ENCODE results near the gene NDST1.
"Not testable (repeated sequence)": the region's sequence is repeated elsewhere in the genome, so short reads cannot be mapped to it uniquely, and the experiment has no call there.

The NDST1 gene

GRCh38 chr5:150505816-150506215 is 2.1 kb upstream of the NDST1 start:
- in situ Hi-C loops (cut with HindIII; ENCODE audit: low sequenced_read_pairs) = loop anchor here (5.0 to 10.0 kb wide), 2 partner anchors 51 kb away; no protein-coding TSS in a partner anchor

- in situ Hi-C loops (cut with HindIII; ENCODE audit: low sequenced_read_pairs) = loop anchor here (5.0 to 10.0 kb wide), 2 partner anchors 50 to 52 kb away; no protein-coding TSS in a partner anchor
Measured at GRCh38 chr5:150506571-150507473, 1.1 kb upstream of the NDST1 start.

DNA sequence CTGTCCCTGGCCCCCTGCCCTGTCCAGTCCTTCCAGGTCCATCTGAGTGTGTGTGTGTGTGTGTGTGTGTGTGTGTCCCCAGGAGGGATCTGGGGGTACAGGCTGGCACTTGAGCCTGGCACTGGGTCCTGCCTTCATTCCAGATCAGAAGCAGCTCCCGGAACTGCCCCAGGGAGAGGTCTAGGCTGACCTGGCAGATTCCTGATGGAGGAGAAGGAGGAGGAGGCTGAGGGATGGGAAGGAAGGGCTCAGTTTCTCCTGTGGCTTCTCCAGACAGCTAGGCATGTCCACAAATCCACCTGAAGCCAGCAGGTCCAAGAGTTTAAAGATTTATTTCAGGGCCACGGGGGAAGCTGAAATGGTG is 328 bp downstream of the NDST1 start:
- in situ Hi-C loops (cut with HindIII; ENCODE audit: low sequenced_read_pairs) = loop anchor here (5.0 to 10.0 kb wide), 2 partner anchors 49 to 53 kb away; no protein-coding TSS in a partner anchor

DNA sequence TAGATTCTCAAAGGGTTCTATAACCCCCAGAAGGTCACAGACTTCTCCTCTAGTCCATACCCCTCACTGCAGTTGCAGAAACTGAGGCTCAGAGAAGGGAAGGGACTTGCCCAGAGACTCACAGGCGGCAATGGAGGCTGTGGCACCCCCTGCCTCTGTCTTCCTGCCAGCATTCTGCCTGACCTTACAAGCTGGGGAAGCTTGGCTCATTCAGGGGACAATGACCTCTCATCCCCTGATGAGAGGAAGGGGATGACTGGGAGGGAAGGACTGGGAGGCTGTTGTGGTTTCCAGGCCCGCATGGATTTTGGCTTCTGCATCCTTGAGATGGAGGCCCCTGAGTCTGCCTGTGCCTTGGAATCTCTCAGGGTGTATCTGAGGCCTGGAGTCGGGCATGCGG is 897 bp downstream of the NDST1 start:
- in situ Hi-C loops (cut with HindIII; ENCODE audit: low sequenced_read_pairs) = loop anchor here (5.0 to 10.0 kb wide), 2 partner anchors 48 to 54 kb away; no protein-coding TSS in a partner anchor

GRCh38 chr5:150509992-150510391 is 2.1 kb downstream of the NDST1 start:
- in situ Hi-C loops (cut with HindIII; ENCODE audit: low sequenced_read_pairs) = loop anchor here (5.0 to 10.0 kb wide), 2 partner anchors 47 to 55 kb away; no protein-coding TSS in a partner anchor

DNA sequence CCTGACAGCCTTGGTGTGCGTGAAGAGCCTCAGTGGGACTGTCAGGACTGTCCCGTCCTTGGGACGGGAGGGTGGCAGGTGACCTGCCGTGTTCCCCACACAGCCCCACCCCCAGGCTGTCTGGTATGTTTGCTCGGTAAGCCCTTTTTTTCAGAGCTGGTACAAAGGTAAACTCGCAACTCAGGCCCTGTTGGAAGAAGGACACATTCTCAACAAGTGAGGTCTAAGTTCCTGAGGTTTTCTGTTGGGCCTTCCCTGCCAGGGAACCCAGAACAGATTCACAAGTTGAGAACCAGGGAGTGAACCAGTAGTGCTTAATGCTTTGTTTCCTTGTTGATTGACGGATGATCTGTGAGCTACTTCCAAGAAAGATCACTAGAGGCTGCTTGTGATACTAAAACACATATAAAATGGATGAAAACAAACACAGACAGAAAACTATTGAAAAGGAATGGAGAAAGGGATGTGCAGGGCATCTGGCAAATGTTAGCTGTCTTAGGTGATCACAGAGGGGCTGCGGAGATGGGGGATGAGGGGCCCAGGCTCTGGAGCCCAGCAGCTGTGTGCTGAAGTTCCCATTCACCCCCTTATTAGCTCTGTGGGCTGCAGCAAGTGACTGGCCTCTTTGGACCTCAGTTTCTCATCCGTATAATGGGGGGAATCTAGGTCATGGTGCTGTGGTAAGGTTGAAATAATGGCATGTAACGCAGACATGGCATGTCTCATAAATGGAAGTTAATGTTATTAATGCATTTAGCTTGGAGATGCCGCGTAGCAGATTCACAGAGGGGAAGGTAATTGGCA is 2.7 kb downstream of the NDST1 start:
- in situ Hi-C loops (cut with HindIII; ENCODE audit: low sequenced_read_pairs) = no loop called here

- in situ Hi-C loops (cut with HindIII; ENCODE audit: low sequenced_read_pairs) = no loop called here
Measured at GRCh38 chr5:150511578-150512367, 3.8 kb downstream of the NDST1 start.

GRCh38 chr5:150512368-150512747 is 4.4 kb downstream of the NDST1 start:
- in situ Hi-C loops (cut with HindIII; ENCODE audit: low sequenced_read_pairs) = no loop called here

GRCh38 chr5:150513375-150514309 is 5.7 kb downstream of the NDST1 start:
- in situ Hi-C loops (cut with HindIII; ENCODE audit: low sequenced_read_pairs) = no loop called here

- in situ Hi-C loops (cut with HindIII; ENCODE audit: low sequenced_read_pairs) = no loop called here
Measured at GRCh38 chr5:150514708-150515211, 6.8 kb downstream of the NDST1 start.

- in situ Hi-C loops (cut with HindIII; ENCODE audit: low sequenced_read_pairs) = no loop called here
Measured at GRCh38 chr5:150515446-150515845, 7.5 kb downstream of the NDST1 start.

- in situ Hi-C loops (cut with HindIII; ENCODE audit: low sequenced_read_pairs) = no loop called here
Measured at GRCh38 chr5:150516011-150516410, 8.1 kb downstream of the NDST1 start.

- in situ Hi-C loops (cut with HindIII; ENCODE audit: low sequenced_read_pairs) = no loop called here
Measured at GRCh38 chr5:150517272-150518152, 9.6 kb downstream of the NDST1 start.

DNA sequence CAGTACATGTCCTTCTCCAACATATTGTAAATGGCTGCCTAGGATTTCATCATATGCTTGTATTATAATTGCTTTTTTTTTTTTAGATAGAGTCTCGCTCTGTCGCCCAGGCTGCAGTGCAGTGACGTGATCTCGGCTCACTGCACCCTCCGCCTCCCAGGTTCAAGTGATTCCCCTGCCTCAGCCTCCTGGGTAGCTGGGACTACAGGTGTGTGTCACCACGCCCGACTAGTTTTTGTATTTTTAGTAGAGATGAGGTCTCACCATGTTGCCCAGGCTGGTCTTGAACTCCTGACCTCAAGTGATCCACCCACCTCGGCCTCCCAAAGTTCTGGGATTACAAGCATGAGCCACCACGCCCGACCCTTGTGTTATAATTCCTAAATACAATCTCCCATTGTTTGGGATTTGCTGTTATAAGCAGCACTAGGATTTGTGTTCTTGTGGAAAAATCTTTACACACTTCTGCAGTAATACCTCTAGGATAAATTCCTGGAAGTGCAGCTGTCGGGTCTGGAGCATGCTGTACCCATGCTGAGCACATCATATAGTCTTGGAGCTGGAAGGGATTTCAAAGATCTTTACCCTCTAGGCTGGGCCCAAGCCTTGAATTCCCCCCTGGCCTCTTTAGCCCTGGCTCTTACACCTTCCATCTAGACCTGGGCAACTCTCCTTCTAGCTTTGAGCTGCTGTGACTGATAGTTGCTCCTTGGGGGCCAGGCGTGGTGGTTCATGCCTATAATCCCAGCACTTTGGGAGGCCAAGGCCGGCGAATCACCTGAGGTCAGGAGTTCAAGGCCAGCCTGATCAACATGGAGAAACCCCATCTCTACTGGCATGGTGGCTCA is 11.0 kb downstream of the NDST1 start:
- in situ Hi-C loops (cut with HindIII; ENCODE audit: low sequenced_read_pairs) = not testable (repeated sequence)

DNA sequence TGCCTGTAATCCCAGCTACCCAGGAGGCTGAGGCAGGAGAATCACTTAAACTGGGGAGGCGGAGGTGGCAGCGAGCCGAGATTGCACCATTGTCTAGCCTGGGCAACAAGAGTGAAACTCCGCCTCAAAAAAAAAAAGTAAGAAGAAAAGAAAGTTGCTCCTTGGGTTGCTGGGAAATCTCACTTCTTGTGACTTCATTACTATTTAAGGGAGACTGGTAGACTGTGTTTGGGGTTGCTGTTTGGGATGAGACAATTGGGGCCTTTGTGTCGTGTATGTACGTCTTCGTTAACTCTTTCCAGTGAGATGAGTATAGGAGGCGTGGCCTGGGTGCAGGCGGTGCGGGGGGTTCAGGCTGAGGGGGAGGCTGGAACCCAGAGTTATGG is 11.6 kb downstream of the NDST1 start:
- in situ Hi-C loops (cut with HindIII; ENCODE audit: low sequenced_read_pairs) = no loop called here

DNA sequence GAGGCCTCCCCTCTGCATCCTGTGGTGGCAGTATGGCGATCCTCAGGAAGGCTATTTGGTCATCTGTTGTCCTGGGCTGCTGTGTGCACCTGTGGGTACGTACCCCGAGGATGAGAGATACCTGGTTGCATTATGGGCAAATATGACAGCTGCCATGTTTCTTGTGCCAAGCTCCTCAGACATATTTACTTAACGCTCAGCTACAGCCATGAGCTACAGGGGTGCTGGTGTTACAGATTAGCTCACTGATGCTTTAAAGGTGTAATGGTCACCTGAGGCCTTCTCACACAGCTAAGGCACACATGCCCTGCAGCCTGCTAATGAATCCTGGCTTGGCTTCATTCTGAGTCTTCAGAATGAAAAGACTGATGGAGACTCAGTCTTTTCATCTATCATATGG is 12.0 kb downstream of the NDST1 start:
- in situ Hi-C loops (cut with HindIII; ENCODE audit: low sequenced_read_pairs) = no loop called here

DNA sequence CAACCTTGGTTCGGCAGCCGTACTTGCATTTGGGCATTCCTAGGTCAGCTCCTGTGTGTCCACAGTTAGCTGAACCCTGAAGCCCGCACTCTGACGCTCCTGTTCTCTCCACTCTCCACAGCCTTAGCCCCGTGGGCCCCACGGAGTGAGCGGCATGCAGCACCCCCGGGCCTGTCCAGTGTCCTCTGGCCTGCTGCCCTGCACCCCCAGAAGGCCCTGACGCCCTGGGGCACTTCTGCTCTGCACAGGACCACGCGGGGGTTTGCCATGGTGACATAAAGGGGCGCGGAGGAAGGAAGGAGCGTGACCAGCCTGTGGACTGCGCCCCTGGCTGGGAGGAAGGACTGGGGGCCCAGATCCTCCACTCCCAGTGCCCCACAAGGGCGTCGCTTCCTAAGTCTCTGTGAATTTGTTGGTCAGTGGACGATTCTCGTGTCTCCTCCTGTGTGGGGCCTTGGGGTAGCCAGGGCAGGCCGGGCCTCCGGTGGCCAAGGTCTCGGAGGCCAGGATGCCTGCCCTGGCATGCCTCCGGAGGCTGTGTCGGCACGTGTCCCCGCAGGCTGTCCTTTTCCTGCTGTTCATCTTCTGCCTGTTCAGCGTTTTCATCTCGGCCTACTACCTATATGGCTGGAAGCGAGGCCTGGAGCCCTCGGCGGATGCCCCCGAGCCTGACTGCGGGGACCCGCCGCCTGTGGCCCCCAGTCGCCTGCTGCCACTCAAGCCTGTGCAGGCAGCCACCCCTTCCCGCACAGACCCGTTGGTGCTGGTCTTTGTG is 13.0 kb downstream of the NDST1 start:
- in situ Hi-C loops (cut with HindIII; ENCODE audit: low sequenced_read_pairs) = no loop called here

Measured in DLD1 (cell line).